ENCODE results near the gene CX3CL1.

Gene CX3CL1

DNA sequence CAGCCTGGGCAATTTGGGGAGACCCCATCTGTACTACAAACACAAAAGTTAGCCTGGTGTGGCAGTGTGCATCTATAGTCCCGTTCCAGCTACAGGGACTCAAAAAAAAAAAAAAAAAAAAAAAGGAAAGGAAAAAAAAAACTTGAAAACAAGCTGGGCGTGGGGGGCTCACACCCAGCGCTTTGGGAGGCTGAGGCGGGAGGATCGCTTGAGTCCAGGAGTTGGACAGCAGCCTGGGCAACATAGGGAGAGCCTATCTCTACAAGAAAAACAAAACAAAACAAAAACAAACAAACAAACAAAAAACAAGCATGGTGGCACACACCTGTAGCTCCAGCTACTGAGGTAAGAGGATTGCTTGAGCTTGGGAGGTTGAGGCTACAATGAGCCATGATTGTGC lies 19.4 kb downstream of the CX3CL1 start:
- Histone ChIP-seq H3K27ac (replicated peaks) (no peak overlapping the region), H3K27me3 (ENCODE audit: insufficient read depth, poor library complexity, severe bottlenecking) (no peaks in the 10 kb centered on the region), H3K4me3 (replicated peaks; ENCODE audit: insufficient read depth, low read length) (no peak overlapping the region)
- DNase-seq (ENCODE audit: low read depth in 1 of 2, low spot score in 1 of 2): no peak
- TF ChIP-seq, protein P1, sequence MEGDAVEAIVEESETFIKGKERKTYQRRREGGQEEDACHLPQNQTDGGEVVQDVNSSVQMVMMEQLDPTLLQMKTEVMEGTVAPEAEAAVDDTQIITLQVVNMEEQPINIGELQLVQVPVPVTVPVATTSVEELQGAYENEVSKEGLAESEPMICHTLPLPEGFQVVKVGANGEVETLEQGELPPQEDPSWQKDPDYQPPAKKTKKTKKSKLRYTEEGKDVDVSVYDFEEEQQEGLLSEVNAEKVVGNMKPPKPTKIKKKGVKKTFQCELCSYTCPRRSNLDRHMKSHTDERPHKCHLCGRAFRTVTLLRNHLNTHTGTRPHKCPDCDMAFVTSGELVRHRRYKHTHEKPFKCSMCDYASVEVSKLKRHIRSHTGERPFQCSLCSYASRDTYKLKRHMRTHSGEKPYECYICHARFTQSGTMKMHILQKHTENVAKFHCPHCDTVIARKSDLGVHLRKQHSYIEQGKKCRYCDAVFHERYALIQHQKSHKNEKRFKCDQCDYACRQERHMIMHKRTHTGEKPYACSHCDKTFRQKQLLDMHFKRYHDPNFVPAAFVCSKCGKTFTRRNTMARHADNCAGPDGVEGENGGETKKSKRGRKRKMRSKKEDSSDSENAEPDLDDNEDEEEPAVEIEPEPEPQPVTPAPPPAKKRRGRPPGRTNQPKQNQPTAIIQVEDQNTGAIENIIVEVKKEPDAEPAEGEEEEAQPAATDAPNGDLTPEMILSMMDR (IDR thresholded peaks at IDR 0.05; ENCODE audit: insufficient read depth, low read length): no peak
- TF ChIP-seq, protein P2, sequence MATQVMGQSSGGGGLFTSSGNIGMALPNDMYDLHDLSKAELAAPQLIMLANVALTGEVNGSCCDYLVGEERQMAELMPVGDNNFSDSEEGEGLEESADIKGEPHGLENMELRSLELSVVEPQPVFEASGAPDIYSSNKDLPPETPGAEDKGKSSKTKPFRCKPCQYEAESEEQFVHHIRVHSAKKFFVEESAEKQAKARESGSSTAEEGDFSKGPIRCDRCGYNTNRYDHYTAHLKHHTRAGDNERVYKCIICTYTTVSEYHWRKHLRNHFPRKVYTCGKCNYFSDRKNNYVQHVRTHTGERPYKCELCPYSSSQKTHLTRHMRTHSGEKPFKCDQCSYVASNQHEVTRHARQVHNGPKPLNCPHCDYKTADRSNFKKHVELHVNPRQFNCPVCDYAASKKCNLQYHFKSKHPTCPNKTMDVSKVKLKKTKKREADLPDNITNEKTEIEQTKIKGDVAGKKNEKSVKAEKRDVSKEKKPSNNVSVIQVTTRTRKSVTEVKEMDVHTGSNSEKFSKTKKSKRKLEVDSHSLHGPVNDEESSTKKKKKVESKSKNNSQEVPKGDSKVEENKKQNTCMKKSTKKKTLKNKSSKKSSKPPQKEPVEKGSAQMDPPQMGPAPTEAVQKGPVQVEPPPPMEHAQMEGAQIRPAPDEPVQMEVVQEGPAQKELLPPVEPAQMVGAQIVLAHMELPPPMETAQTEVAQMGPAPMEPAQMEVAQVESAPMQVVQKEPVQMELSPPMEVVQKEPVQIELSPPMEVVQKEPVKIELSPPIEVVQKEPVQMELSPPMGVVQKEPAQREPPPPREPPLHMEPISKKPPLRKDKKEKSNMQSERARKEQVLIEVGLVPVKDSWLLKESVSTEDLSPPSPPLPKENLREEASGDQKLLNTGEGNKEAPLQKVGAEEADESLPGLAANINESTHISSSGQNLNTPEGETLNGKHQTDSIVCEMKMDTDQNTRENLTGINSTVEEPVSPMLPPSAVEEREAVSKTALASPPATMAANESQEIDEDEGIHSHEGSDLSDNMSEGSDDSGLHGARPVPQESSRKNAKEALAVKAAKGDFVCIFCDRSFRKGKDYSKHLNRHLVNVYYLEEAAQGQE (IDR thresholded peaks at IDR 0.05; ENCODE audit: insufficient replicate concordance, low read depth): peak; percentile 64

DNA sequence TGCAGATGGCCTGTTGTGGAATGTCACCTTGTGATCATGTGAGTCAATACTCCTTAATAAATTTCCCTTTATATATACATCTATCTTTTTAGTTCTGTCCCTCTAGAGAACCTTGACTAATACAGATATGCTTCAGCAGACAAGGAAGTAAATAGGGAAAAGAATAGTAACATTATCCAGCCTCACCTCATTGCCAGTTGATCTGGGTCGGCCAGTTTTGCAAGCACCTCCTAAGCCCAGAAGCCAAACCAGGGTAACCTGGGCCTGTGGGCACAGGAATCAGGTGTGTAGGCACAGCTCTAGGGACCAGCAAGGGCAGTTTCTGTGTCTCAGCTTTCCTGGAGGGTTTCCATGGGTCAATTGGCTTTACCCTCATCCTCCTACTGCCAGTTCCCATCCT lies 20.4 kb downstream of the CX3CL1 start:
- TF ChIP-seq POLR2AphosphoS5 (IDR thresholded peaks at IDR 0.05; ENCODE audit: low read depth) (no peak), GABPA (IDR thresholded peaks at IDR 0.05; ENCODE audit: low read depth) (no peak), SPI1 (IDR thresholded peaks at IDR 0.05; ENCODE audit: borderline replicate concordance, low read depth) (no peak)
- TF ChIP-seq, protein P1 (IDR thresholded peaks at IDR 0.05; ENCODE audit: insufficient read depth, low read length): no peak
- TF ChIP-seq, protein P2 (IDR thresholded peaks at IDR 0.05; ENCODE audit: insufficient replicate concordance, low read depth): no peak

DNA sequence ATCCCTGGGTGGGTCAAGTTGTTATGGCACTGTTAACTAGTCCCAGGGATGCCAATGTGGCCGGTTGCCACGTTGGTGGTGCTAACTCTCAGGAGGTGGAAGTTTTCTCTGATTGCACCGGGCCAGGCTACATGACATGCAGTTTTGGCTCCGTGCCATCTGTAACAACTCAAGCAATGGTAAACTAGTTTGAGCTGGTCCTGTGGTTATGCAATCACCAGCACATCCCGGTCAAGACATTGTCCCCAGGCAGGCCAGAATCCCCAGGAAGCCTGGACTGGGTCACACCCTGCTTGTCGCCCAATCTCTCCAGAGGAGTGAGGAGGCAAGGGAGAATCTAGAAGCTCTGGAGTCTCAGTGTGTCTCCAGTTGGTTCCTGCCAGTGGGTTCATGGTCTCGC lies 22.2 kb downstream of the CX3CL1 start:
- TF ChIP-seq GABPA (IDR thresholded peaks at IDR 0.05; ENCODE audit: low read depth) (no peak), POLR2AphosphoS5 (IDR thresholded peaks at IDR 0.05; ENCODE audit: low read depth) (no peak)
- Histone ChIP-seq H3K27me3 (ENCODE audit: insufficient read depth, poor library complexity, severe bottlenecking) (no peaks in the 10 kb centered on the region), H3K27ac (replicated peaks) (no peak overlapping the region), H3K4me3 (replicated peaks; ENCODE audit: insufficient read depth, low read length) (no peak overlapping the region)
- DNase-seq (ENCODE audit: low read depth in 1 of 2, low spot score in 1 of 2): no peak

More for the DNA sequence above, 20.4 kb downstream of the CX3CL1 start:
- H3K27ac ChIP-seq (replicated peaks): no peak overlapping the region
- no peak overlapping the region for H3K4me3 ChIP-seq (replicated peaks; ENCODE audit: insufficient read depth, low read length)
- H3K27me3 ChIP-seq (ENCODE audit: insufficient read depth, poor library complexity, severe bottlenecking): no peaks in the 10 kb centered on the region
- DNase-seq (ENCODE audit: low read depth in 1 of 2, low spot score in 1 of 2): no peak

DNA sequence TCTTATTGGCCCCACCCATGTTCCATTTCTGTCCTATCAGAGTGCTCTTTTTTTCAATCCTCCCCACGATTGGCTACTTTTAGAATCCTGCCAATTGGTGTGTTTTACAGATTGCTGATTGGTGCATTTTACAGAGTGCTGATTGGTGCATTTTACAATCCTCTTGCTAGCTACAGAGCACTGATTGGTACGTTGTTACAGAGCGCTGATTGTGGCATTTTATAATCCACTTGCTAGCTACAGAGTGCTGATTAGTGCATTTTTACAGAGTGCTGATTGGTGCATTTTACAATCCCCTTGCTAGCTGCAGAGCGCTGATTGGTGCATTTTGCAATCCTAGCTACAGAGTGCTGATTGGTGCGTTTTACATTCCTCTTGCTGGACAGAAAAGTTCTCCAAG lies 22.7 kb downstream of the CX3CL1 start:
- TF ChIP-seq POLR2AphosphoS5 (IDR thresholded peaks at IDR 0.05; ENCODE audit: low read depth): no peak
- TF ChIP-seq, protein P2 (IDR thresholded peaks at IDR 0.05; ENCODE audit: insufficient replicate concordance, low read depth): no peak
- TF ChIP-seq, protein P1 (IDR thresholded peaks at IDR 0.05; ENCODE audit: insufficient read depth, low read length): no peak
- TF ChIP-seq SPI1 (IDR thresholded peaks at IDR 0.05; ENCODE audit: borderline replicate concordance, low read depth): no peak
- TF ChIP-seq GABPA (IDR thresholded peaks at IDR 0.05; ENCODE audit: low read depth): no peak
- Histone ChIP-seq H3K27ac (replicated peaks) (no peak overlapping the region), H3K27me3 (ENCODE audit: insufficient read depth, poor library complexity, severe bottlenecking) (no peaks in the 10 kb centered on the region), H3K4me3 (replicated peaks; ENCODE audit: insufficient read depth, low read length) (no peak overlapping the region)
- no peak for DNase-seq (ENCODE audit: low read depth in 1 of 2, low spot score in 1 of 2)
